OCI-LY3 (cell line): Measurements from ENCODE around the gene ATG16L2.

Experiments
- EZH2phosphoT487 ChIP-seq: fragments of 200-600 bp; shearing (Covaris generic); IDR thresholded peaks from 2 replicates; pipeline ENCODE4 v1.6.1; 2018; ENCODE audit warnings: antibody characterized with exemption, mixed run types, low read depth
- TF ChIP-seq, protein P1 (sequence below): fragments of 200-600, 300-600 bp; sonication (generic); IDR thresholded peaks from 2 replicates; pipeline ENCODE4 v1.5.1; 2014; ENCODE audit warnings: antibody characterized with exemption, low read length, low read depth

DNA sequence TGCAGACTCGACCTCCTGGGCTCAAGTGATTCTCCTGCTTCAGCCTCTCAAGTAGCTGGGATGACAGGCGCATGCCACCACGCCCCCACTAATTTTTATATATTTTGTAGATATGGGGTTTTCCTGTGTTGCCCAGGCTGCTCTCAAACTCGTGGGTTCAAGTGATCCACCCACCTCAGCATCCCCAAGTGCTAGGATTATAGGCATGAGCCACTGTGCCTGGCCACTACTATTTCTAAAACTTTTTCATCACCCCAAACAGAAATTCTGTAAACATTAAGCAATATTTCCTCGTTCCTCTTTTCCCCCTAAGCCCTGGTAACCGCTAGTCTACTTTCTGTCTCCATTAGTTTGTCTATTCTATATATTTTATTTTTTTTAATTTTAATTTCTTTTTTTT is 9.0 kb upstream of the ATG16L2 start:
- TF ChIP-seq, protein P1, sequence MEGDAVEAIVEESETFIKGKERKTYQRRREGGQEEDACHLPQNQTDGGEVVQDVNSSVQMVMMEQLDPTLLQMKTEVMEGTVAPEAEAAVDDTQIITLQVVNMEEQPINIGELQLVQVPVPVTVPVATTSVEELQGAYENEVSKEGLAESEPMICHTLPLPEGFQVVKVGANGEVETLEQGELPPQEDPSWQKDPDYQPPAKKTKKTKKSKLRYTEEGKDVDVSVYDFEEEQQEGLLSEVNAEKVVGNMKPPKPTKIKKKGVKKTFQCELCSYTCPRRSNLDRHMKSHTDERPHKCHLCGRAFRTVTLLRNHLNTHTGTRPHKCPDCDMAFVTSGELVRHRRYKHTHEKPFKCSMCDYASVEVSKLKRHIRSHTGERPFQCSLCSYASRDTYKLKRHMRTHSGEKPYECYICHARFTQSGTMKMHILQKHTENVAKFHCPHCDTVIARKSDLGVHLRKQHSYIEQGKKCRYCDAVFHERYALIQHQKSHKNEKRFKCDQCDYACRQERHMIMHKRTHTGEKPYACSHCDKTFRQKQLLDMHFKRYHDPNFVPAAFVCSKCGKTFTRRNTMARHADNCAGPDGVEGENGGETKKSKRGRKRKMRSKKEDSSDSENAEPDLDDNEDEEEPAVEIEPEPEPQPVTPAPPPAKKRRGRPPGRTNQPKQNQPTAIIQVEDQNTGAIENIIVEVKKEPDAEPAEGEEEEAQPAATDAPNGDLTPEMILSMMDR, result no peak
- no peak for TF ChIP-seq EZH2phosphoT487
